Astrocyte of the spinal cord (primary cell): ENCODE data around the gene ZNF341.

ENCODE experiments used
- DNase-seq: peaks from one replicate; pipeline ENCODE4 v3.0.0; 2011; ENCODE audit warnings: low read depth, low spot score
- H3K4me3 ChIP-seq: 2 replicates; pipeline ENCODE4 v1.5.1; 2011; ENCODE audit warnings: low read depth, mild to moderate bottlenecking, low read length, moderate library complexity
- in situ Hi-C: cut with HindIII; loops from 2 replicates; pipeline ENCODE4 v1.10.0; 2017; ENCODE audit warnings: low sequenced_read_pairs
- TF ChIP-seq, protein P1 (sequence below): IDR thresholded peaks from 2 replicates; pipeline ENCODE4 v1.5.1; 2012; ENCODE audit warnings: low read depth, mild to moderate bottlenecking, low read length, inconsistent platforms

ZNF341 gene

DNA sequence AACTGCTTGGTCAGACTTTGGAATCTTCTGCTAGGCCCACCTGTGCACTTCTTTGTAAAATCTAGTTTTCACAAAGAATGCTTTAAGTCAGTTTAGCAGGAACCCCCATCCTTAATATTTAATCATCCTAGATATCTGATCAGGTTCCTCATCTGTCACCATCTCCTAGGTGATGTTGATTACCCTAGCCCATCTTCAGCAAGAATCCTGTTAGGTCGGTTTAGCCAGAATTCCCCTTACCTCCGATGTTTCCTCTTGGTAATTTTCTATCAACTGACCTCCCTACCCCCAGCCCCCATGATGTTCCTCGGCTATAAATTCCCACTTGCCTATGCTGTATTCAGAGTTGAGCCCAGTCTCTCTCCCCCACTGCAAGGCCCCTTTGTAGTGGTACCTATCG, 2.7 kb upstream of the ZNF341 start:
- in situ Hi-C loops, result no loop called here
- DNase-seq, result no peak
- TF ChIP-seq, protein P1, sequence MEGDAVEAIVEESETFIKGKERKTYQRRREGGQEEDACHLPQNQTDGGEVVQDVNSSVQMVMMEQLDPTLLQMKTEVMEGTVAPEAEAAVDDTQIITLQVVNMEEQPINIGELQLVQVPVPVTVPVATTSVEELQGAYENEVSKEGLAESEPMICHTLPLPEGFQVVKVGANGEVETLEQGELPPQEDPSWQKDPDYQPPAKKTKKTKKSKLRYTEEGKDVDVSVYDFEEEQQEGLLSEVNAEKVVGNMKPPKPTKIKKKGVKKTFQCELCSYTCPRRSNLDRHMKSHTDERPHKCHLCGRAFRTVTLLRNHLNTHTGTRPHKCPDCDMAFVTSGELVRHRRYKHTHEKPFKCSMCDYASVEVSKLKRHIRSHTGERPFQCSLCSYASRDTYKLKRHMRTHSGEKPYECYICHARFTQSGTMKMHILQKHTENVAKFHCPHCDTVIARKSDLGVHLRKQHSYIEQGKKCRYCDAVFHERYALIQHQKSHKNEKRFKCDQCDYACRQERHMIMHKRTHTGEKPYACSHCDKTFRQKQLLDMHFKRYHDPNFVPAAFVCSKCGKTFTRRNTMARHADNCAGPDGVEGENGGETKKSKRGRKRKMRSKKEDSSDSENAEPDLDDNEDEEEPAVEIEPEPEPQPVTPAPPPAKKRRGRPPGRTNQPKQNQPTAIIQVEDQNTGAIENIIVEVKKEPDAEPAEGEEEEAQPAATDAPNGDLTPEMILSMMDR, result no peak
- H3K4me3 ChIP-seq, result no peak overlapping the region

- in situ Hi-C loops, result no loop called here
- no peak for DNase-seq
- peak overlapping the region; percentile 51 for H3K4me3 ChIP-seq
- TF ChIP-seq, protein P1, result no peak
Measured at GRCh38 chr20:33730946-33731692, 677 bp upstream of the ZNF341 start.

- in situ Hi-C loops, result no loop called here
- peak; percentile 78 for DNase-seq
- peak overlapping the region; percentile 32 for H3K4me3 ChIP-seq
Measured at GRCh38 chr20:33732166-33732970, 572 bp downstream of the ZNF341 start.

GRCh38 chr20:33733654-33734576, 2.1 kb downstream of the ZNF341 start:
- H3K4me3 ChIP-seq, result no peak overlapping the region
- DNase-seq, result peak; percentile 65
- in situ Hi-C loops, result no loop called here
- TF ChIP-seq, protein P1, result no peak

More at GRCh38 chr20:33732166-33732970, 572 bp downstream of the ZNF341 start:
- TF ChIP-seq, protein P1, result peak; percentile 11

DNA sequence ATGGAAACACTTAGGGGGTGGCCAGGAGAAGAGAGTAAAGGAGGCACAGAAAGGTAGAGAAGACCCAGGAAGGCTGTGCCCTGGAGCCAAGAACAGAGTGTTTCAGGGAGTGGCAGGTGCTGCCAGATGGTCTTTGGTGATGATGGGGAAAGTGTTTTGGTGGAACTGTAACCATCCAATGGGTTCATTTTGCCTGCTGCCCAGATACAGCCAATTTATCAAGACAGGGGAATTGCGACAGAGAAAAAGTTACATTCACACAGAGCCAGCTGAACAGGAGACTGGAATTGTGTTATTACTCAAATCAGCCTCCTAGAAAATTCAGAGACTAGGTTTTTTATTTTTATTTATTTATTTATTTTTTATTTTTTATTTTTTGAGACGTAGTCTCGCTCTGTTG, 5.2 kb downstream of the ZNF341 start:
- in situ Hi-C loops, result no loop called here
- no peak for DNase-seq
- H3K4me3 ChIP-seq, result no peak overlapping the region
- TF ChIP-seq, protein P1, result no peak

DNA sequence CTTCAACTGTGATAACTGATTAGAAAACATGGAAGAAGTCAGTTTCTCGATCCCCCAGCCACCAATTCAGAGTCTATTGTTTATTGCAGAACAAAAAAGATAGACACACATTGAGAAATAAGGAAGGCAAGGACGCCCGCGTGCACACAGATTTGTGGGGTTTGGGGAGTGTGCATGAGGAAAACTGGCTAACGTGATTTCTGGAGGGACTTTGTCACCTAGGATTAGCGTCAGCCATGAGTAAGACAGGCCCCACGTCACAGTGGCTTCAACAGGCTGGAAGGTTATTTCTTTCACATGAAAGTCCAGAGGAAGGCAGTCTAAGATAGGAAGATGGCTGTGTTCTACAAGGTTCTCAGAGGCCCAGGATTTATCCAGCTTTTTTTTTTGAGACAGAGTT, 7.7 kb downstream of the ZNF341 start:
- no peak for DNase-seq
- H3K4me3 ChIP-seq, result no peak overlapping the region
- in situ Hi-C loops, result no loop called here
- TF ChIP-seq, protein P1, result no peak
